Natural killer cell (primary cell): ENCODE data around the gene SLC13A4. TPM values are rescaled to one million over a fixed set of nuclear protein-coding genes. Genes with fewer than 3 reads are reported as not detected.

Source experiments
- ATAC-seq, 3 donors: fragments of 150-1000 bp in 2 of 3; fragments of 200-7000 bp in 1 of 3; cut with Tn5 transposase; 1 replicate in 1 of 3; 2 replicates in 2 of 3; pipeline ENCODE4 v1.10.0; 2021; ENCODE audit warnings: mild to moderate bottlenecking in 2 of 3, moderate library complexity in 2 of 3
- DNase-seq, 2 donors: peaks; one replicate each; pipeline versions ENCODE4 v3.0.0 to v3.0.0-alpha.2; 2013 to 2021; ENCODE audit warnings: mixed read lengths in 1 of 2
- H3K27ac ChIP-seq: one replicate; pipeline ENCODE4 v1.5.1; 2013; ENCODE audit warnings: mild to moderate bottlenecking, low read length
- H3K27me3 ChIP-seq: one replicate; pipeline ENCODE4 v1.6.1; 2013; ENCODE audit warnings: low read length; ENCODE audit not compliant: control insufficient read depth, insufficient read depth
- H3K36me3 ChIP-seq: one replicate; pipeline ENCODE4 v1.6.1; 2013; ENCODE audit warnings: low read length; ENCODE audit not compliant: control insufficient read depth, insufficient read depth
- H3K4me1 ChIP-seq: one replicate; pipeline ENCODE4 v1.6.1; 2013; ENCODE audit warnings: low read length; ENCODE audit not compliant: control insufficient read depth, insufficient read depth
- H3K4me3 ChIP-seq: one replicate; pipeline ENCODE4 v1.5.1; 2013; ENCODE audit warnings: low read length
- H3K9me3 ChIP-seq: one replicate; pipeline ENCODE4 v1.6.1; 2013; ENCODE audit warnings: low read length; ENCODE audit not compliant: control insufficient read depth, insufficient read depth
- H3K27ac Mint-ChIP-seq, 2 donors: one replicate each; pipeline ENCODE4 v1.8.0; 2022; ENCODE audit warnings: mild to moderate bottlenecking in 2 of 2, mixed read lengths in 2 of 2, moderate library complexity in 1 of 2
- H3K27me3 Mint-ChIP-seq, 2 donors: one replicate each; pipeline ENCODE4 v1.8.0; 2022; ENCODE audit warnings: low read depth in 2 of 2, mixed read lengths in 2 of 2
- H3K36me3 Mint-ChIP-seq: one replicate; pipeline ENCODE4 v1.8.0; 2022; ENCODE audit warnings: mixed read lengths
- H3K4me1 Mint-ChIP-seq, 2 donors: one replicate each; pipeline ENCODE4 v1.8.0; 2022; ENCODE audit warnings: mixed read lengths in 2 of 2
- H3K4me3 Mint-ChIP-seq: one replicate; pipeline ENCODE4 v1.8.0; 2022; ENCODE audit warnings: mild to moderate bottlenecking, moderate library complexity, mixed read lengths
- H3K9me3 Mint-ChIP-seq, 2 donors: one replicate each; pipeline ENCODE4 v1.8.0; 2022; ENCODE audit warnings: mixed read lengths in 2 of 2
- WGBS: methylation state at CpG from one replicate; pipeline ENCODE4 v1.1.7; 2013; ENCODE audit warnings: missing lambda C conversion rate; ENCODE audit not compliant: insufficient coverage; 5-methylcytosine and 5-hydroxymethylcytosine counted together
- intact Hi-C: fragments of 100-400 bp; cut with micrococcal nuclease; formaldehyde crosslinking; loops from one replicate; pipeline ENCODE4 v1.14.2; 2022
- total RNA-seq, 4 donors: library from RNA; stranded (reverse); fragments of 120-200 nt in 1 of 4; gene quantifications; one replicate each; pipeline versions ENCODE4 v1.2.3 to v1.2.4, GENCODE V29; 2013 to 2022
- TF ChIP-seq, protein P1 (sequence below): fragments of 200-600 bp; IDR thresholded peaks from one replicate; pipeline ENCODE4 v1.8.0; 2022; ENCODE audit warnings: antibody characterized with exemption

Gene SLC13A4
- total RNA-seq, 3 donors from 2014 or later (not counting 1 experiment from before 2014, with no cell fraction given) = not detected

- intact Hi-C loops = no loop called here
- Mint-ChIP-seq H3K27me3 (no peaks in the 10 kb centered on the region), H3K27ac (no peak overlapping the region), H3K4me1 (no peaks in the 10 kb centered on the region), H3K36me3 (no peaks in the 10 kb centered on the region), H3K9me3 (no peaks in the 10 kb centered on the region), H3K4me3 (no peak overlapping the region)
- Histone ChIP-seq H3K27me3 (no peaks in the 10 kb centered on the region), H3K27ac (no peak overlapping the region), H3K36me3 (no peaks in the 10 kb centered on the region), H3K9me3 (no peaks in the 10 kb centered on the region), H3K4me1 (no peaks in the 10 kb centered on the region), H3K4me3 (no peak overlapping the region)
- WGBS = 95% methylated on average over 5 of the region's 7 CpGs
- no peak for DNase-seq
- no peak for ATAC-seq
- TF ChIP-seq, protein P1, sequence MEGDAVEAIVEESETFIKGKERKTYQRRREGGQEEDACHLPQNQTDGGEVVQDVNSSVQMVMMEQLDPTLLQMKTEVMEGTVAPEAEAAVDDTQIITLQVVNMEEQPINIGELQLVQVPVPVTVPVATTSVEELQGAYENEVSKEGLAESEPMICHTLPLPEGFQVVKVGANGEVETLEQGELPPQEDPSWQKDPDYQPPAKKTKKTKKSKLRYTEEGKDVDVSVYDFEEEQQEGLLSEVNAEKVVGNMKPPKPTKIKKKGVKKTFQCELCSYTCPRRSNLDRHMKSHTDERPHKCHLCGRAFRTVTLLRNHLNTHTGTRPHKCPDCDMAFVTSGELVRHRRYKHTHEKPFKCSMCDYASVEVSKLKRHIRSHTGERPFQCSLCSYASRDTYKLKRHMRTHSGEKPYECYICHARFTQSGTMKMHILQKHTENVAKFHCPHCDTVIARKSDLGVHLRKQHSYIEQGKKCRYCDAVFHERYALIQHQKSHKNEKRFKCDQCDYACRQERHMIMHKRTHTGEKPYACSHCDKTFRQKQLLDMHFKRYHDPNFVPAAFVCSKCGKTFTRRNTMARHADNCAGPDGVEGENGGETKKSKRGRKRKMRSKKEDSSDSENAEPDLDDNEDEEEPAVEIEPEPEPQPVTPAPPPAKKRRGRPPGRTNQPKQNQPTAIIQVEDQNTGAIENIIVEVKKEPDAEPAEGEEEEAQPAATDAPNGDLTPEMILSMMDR = no peak
These were observed 21.0 kb downstream of the SLC13A4 start for GRCh38 chr7:135706858-135707569.

DNA sequence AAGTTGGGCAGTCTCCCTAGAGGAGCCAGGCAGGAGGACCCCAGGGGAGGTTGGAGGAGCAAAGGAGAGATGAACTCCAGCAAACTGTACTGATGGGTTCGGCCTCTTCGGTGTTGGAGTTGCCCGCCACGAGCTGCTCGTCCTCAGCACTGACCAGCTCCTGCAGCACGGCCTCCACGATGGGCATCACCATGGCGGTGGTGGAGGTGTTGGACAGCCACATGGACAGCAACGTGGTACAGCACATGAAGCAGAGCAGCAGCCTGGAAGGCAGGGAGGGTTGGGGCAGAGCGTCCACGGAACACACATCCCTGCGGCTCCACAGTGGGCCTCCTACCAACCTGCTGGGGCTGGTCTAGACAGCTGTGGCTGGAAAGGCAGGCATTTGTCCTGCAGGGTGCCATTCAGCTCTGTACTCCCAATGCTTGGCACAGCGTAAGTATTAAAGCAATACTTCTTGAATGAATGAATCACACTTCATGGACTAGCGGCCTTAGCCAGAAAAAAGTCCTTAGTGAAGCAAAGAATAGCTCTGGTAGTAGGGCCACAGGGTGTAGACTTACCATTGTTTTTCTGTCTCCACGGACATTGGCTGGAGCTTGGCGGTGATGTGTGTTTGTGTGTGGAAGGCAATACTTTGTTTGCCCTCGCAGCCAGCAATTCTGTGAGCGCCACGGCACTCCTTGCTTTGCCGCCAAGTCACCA, 21.8 kb downstream of the SLC13A4 start:
- 92% methylated on average over 20 of the region's 20 CpGs for WGBS
- TF ChIP-seq, protein P1 = no peak
- no peak for ATAC-seq
- no peaks in the 10 kb centered on the region for H3K27me3 ChIP-seq
- DNase-seq = no peak
- no peak overlapping the region for H3K27ac Mint-ChIP-seq
- H3K4me1 ChIP-seq = no peaks in the 10 kb centered on the region
- no peaks in the 10 kb centered on the region for H3K9me3 Mint-ChIP-seq
- no peak overlapping the region for H3K4me3 Mint-ChIP-seq
- H3K4me3 ChIP-seq = no peak overlapping the region
- intact Hi-C loops = no loop called here
- no peaks in the 10 kb centered on the region for H3K27me3 Mint-ChIP-seq
- no peak overlapping the region for H3K27ac ChIP-seq
- H3K36me3 ChIP-seq = no peaks in the 10 kb centered on the region
- H3K36me3 Mint-ChIP-seq = no peaks in the 10 kb centered on the region
- H3K4me1 Mint-ChIP-seq = no peaks in the 10 kb centered on the region
- no peaks in the 10 kb centered on the region for H3K9me3 ChIP-seq

GRCh38 chr7:135704698-135705097, 23.3 kb downstream of the SLC13A4 start:
- Mint-ChIP-seq H3K27ac (no peak overlapping the region), H3K27me3 (no peaks in the 10 kb centered on the region), H3K4me3 (no peak overlapping the region), H3K4me1 (no peaks in the 10 kb centered on the region), H3K36me3 (no peaks in the 10 kb centered on the region), H3K9me3 (no peaks in the 10 kb centered on the region)
- TF ChIP-seq, protein P1 = no peak
- Histone ChIP-seq H3K4me1 (no peaks in the 10 kb centered on the region), H3K27me3 (no peaks in the 10 kb centered on the region), H3K27ac (no peak overlapping the region), H3K36me3 (no peaks in the 10 kb centered on the region), H3K9me3 (no peaks in the 10 kb centered on the region), H3K4me3 (no peak overlapping the region)
- intact Hi-C loops = no loop called here
- 89% methylated on average over 5 of the region's 5 CpGs for WGBS
- ATAC-seq (no peak), DNase-seq (no peak)
